SK-N-MC (cell line): ENCODE data around the gene RPUSD4.

Source experiments
- DNase-seq: peaks from one replicate; pipeline ENCODE4 v3.0.0-alpha.2; 2011; ENCODE audit warnings: low read depth, low spot score
- H3K27ac ChIP-seq: fragments of 200-600 bp; sonication (generic); 2 replicates; pipeline ENCODE4 v1.5.1; 2016; ENCODE audit warnings: mixed run types
- H3K36me3 ChIP-seq: fragments of 200-600 bp; sonication (generic); 2 replicates; pipeline ENCODE4 v1.6.1; 2017; ENCODE audit warnings: antibody characterized with exemption, low read length, mixed read lengths; ENCODE audit not compliant: insufficient read depth
- H3K4me3 ChIP-seq: fragments of 200-600 bp; sonication (generic); 2 replicates; pipeline ENCODE4 v1.5.1; 2016
- H3K9ac ChIP-seq: fragments of 200-600 bp; sonication (generic); 2 replicates; pipeline ENCODE4 v1.8.0; 2017; ENCODE audit warnings: mixed run types, mixed read lengths; ENCODE audit not compliant: insufficient read length
- H3K9me3 ChIP-seq: fragments of 200-600 bp; sonication (generic); 2 replicates; pipeline ENCODE4 v1.6.1; 2017; ENCODE audit warnings: low read depth, mild to moderate bottlenecking, antibody characterized with exemption, low read length, moderate library complexity, mixed read lengths
- EZH2 ChIP-seq: fragments of 200-600 bp; sonication (generic); IDR thresholded peaks from one replicate; pipeline ENCODE4 v1.6.1; 2017; ENCODE audit warnings: antibody characterized with exemption
- FOXP2 ChIP-seq: optimal IDR thresholded peaks from 2 replicates; pipeline ENCODE3; 2011; ENCODE audit warnings: mild to moderate bottlenecking, moderate library complexity; ENCODE audit not compliant: insufficient read depth; ENCODE audit errors: extremely low read length, control extremely low read depth
- POLR2AphosphoS5 ChIP-seq: IDR thresholded peaks from 2 replicates; pipeline ENCODE4 v1.6.1; 2012; ENCODE audit warnings: mild to moderate bottlenecking, low read depth, low read length, borderline replicate concordance

The RPUSD4 gene

DNA sequence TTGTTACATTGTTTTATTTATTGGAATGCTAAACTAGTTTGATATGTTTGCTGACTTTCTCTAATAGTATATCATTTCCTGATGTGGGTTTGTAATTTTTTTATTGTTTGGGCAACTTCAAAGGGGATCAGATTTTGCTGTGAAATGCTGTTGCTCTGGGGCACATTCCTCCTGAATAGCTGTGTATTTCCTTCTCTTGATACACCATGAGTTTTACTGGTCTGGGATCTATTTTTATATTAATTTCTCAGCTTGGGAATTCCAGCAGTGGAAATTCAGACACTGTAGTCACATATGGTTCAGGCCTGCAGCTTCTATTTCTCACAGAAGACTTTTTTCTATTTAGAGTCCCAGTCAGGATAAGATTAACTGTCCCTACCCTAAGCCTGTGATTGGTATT, 58.9 kb downstream of the RPUSD4 start:
- DNase-seq, result no peak
- Histone ChIP-seq H3K27ac (peak overlapping the region; percentile 87), H3K9me3 (no peaks in the 10 kb centered on the region), H3K4me3 (no peak overlapping the region), H3K36me3 (no peaks in the 10 kb centered on the region), H3K9ac (no peak overlapping the region)
- TF ChIP-seq POLR2AphosphoS5 (no peak), FOXP2 (no peak)

DNA sequence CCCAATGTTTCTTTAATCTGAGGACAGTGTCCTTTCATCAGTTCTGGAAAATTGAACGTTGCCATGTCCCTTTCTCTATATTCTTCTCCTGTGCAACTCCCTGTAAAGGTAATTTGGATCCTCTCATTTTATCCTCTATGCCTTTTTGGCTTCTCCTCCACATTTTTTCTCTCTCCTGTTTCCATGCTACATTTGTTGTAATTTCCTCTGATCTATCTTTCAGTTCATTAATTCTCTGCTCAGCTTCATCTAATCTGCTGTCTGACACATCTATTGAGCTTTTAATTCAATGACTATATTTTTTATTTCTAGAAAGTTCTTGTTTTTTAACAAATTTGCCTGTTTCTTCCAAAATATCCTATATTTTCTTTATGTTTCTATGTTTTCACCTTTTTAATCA, 59.3 kb downstream of the RPUSD4 start:
- TF ChIP-seq POLR2AphosphoS5, result no peak
- no peak for TF ChIP-seq FOXP2
- no peak for TF ChIP-seq EZH2
- no peaks in the 10 kb centered on the region for H3K36me3 ChIP-seq
- no peak overlapping the region for H3K4me3 ChIP-seq
- H3K9me3 ChIP-seq, result no peaks in the 10 kb centered on the region
- peak overlapping the region; percentile 87 for H3K27ac ChIP-seq
- H3K9ac ChIP-seq, result no peak overlapping the region
- DNase-seq, result no peak
